Activated T-cell treated with anti-CD3 and anti-CD28 coated beads, Interleukin-2, amount 50 U/mL, for 4 hours (primary cell): ENCODE measurements around the gene SDCCAG8. TPM values are rescaled to one million over a fixed set of nuclear protein-coding genes. Genes with fewer than 3 reads are reported as not detected.
A peak's percentile ranks its signal among the peaks of the same experiment; 100 is the strongest.

Source experiments
- ATAC-seq, 2 donors: fragments of 200-7000 bp; cut with Tn5 transposase; one replicate each; pipeline ENCODE4 v1.10.0; 2021
- DNase-seq: peaks from one replicate; pipeline ENCODE4 v3.0.0-alpha.2; 2020
- H3K27me3 Mint-ChIP-seq: one replicate; pipeline ENCODE4 v1.8.0; 2021; ENCODE audit warnings: low read depth, mixed read lengths
- H3K36me3 Mint-ChIP-seq: one replicate; pipeline ENCODE4 v1.8.0; 2022; ENCODE audit warnings: mixed read lengths; ENCODE audit not compliant: insufficient read depth
- H3K4me1 Mint-ChIP-seq: one replicate; pipeline ENCODE4 v1.8.0; 2021; ENCODE audit warnings: low read depth, mixed read lengths
- H3K4me3 Mint-ChIP-seq: one replicate; pipeline ENCODE4 v1.8.0; 2021; ENCODE audit warnings: mild to moderate bottlenecking, moderate library complexity, mixed read lengths
- H3K9me3 Mint-ChIP-seq: one replicate; pipeline ENCODE4 v1.8.0; 2021; ENCODE audit warnings: mixed read lengths
- total RNA-seq, 3 donors: library from RNA; stranded (reverse); gene quantifications; one replicate each; pipeline ENCODE4 v1.2.1, GENCODE V29; 2021

Gene SDCCAG8
- total RNA-seq, 3 donors from 2014 or later: 8.2 to 14.4 (median 11.6) TPM

- ATAC-seq (no peak), DNase-seq (no peak)
- Mint-ChIP-seq H3K4me1 (peaks cover 28% of the 10 kb centered on the region), H3K27me3 (no peaks in the 10 kb centered on the region), H3K4me3 (no peak overlapping the region), H3K36me3 (peaks cover 34% of the 10 kb centered on the region), H3K9me3 (no peaks in the 10 kb centered on the region)
These were observed 251.9 kb downstream of the SDCCAG8 start for GRCh38 chr1:243507672-243508302.

GRCh38 chr1:243508303-243508713 is 252.5 kb downstream of the SDCCAG8 start:
- no peak for DNase-seq
- H3K4me3 Mint-ChIP-seq: no peak overlapping the region
- peaks cover 29% of the 10 kb centered on the region for H3K36me3 Mint-ChIP-seq

DNA sequence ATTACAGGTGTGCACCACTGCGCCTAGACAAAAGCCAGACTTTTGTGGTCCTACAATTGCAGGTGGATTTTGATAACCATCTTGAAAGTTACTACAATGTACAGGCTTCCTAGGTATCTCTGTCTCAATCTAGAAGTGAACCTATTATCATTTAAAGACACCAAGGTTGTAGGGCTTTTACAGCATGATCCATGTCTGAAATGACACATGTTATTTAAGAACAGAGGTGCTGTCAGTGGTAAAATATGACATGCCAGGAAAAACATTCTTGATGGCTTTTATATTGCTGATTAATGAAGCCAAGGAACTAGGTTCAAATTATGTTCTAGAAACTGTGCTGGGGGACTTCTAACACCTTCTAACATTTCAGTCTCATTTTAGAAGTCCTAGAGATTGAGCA is 253.1 kb downstream of the SDCCAG8 start:
- Mint-ChIP-seq H3K36me3 (peaks cover 23% of the 10 kb centered on the region), H3K9me3 (no peaks in the 10 kb centered on the region), H3K4me3 (no peak overlapping the region), H3K27me3 (no peaks in the 10 kb centered on the region), H3K4me1 (peaks cover 28% of the 10 kb centered on the region)
- no peak for ATAC-seq
- DNase-seq: no peak

More at GRCh38 chr1:243508303-243508713, 252.5 kb downstream of the SDCCAG8 start:
- Mint-ChIP-seq H3K4me1 (peaks cover 28% of the 10 kb centered on the region), H3K27me3 (no peaks in the 10 kb centered on the region), H3K9me3 (no peaks in the 10 kb centered on the region)
- peak; percentile 79 to 85 for ATAC-seq

GRCh38 chr1:243510928-243511327 is 255.1 kb downstream of the SDCCAG8 start:
- ATAC-seq (no peak), DNase-seq (no peak)
- H3K36me3 Mint-ChIP-seq: peaks cover 18% of the 10 kb centered on the region
- H3K4me1 Mint-ChIP-seq: peaks cover 37% of the 10 kb centered on the region
- H3K9me3 Mint-ChIP-seq: no peaks in the 10 kb centered on the region
- H3K27me3 Mint-ChIP-seq: no peaks in the 10 kb centered on the region
- H3K4me3 Mint-ChIP-seq: no peak overlapping the region

GRCh38 chr1:243513726-243514491 is 258.1 kb downstream of the SDCCAG8 start:
- H3K4me1 Mint-ChIP-seq: peaks cover 16% of the 10 kb centered on the region
- ATAC-seq (no peak), DNase-seq (no peak)
- no peaks in the 10 kb centered on the region for H3K27me3 Mint-ChIP-seq
- peaks cover 28% of the 10 kb centered on the region for H3K36me3 Mint-ChIP-seq
- peaks cover 4% of the 10 kb centered on the region for H3K9me3 Mint-ChIP-seq
- H3K4me3 Mint-ChIP-seq: no peak overlapping the region

DNA sequence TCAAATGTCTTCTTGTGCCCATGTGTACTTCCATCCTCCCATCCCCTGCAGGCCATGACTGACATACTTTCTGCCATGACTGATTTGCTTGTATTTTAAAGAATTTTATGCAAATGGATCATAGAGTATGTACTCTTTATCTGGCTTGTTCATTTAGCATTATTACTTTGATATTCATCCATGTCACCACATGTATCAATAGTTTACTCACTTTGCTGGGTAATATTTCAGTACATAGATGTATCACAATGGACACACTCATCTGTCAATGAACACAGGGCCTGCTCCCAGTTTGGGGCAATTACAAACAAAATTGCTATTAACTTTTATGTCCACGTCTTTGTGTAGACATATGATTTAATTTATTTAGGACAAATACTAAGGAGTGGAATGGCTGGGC is 259.1 kb downstream of the SDCCAG8 start:
- ATAC-seq: peak in 1 of 2 donors; percentile 14
- peaks cover 31% of the 10 kb centered on the region for H3K36me3 Mint-ChIP-seq

GRCh38 chr1:243520831-243521230 is 265.0 kb downstream of the SDCCAG8 start:
- H3K36me3 Mint-ChIP-seq: peaks cover 24% of the 10 kb centered on the region
- no peaks in the 10 kb centered on the region for H3K27me3 Mint-ChIP-seq
- DNase-seq: no peak
- ATAC-seq: no peak
- peaks cover 12% of the 10 kb centered on the region for H3K4me1 Mint-ChIP-seq
- no peak overlapping the region for H3K4me3 Mint-ChIP-seq
- peaks cover 4% of the 10 kb centered on the region for H3K9me3 Mint-ChIP-seq

More for the DNA sequence above, 259.1 kb downstream of the SDCCAG8 start:
- H3K4me1 Mint-ChIP-seq: peaks cover 9% of the 10 kb centered on the region
- peaks cover 4% of the 10 kb centered on the region for H3K9me3 Mint-ChIP-seq
- no peak overlapping the region for H3K4me3 Mint-ChIP-seq
- H3K27me3 Mint-ChIP-seq: no peaks in the 10 kb centered on the region
- no peak for DNase-seq

- Mint-ChIP-seq H3K4me1 (peaks cover 12% of the 10 kb centered on the region), H3K36me3 (peaks cover 20% of the 10 kb centered on the region), H3K9me3 (no peaks in the 10 kb centered on the region), H3K4me3 (no peak overlapping the region), H3K27me3 (no peaks in the 10 kb centered on the region)
- ATAC-seq (no peak), DNase-seq (no peak)
These were observed 267.9 kb downstream of the SDCCAG8 start for GRCh38 chr1:243523766-243524165.

- Mint-ChIP-seq H3K27me3 (no peaks in the 10 kb centered on the region), H3K4me1 (peaks cover 12% of the 10 kb centered on the region), H3K9me3 (peaks cover 8% of the 10 kb centered on the region), H3K4me3 (no peak overlapping the region), H3K36me3 (peaks cover 24% of the 10 kb centered on the region)
- ATAC-seq (no peak), DNase-seq (no peak)
These were observed 269.2 kb downstream of the SDCCAG8 start for GRCh38 chr1:243525085-243525487.

DNA sequence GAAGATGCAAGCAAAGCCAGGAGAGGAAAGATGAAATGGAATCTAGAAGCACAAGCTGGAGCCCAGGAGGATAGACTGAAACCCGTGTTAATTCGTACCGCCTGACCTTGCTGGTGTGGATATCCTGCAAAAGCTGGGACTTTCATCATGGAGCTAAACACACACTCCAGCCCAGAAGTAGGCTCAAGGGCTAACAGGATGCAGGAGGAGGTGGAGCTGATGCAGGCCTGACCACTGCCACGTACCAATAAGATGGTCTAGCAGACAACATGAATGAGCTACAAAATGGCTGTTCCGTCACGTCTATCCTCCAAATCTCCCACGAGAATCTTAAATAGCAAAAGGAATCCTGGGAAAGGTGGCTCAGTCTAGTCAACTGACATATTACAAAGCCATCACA is 270.3 kb downstream of the SDCCAG8 start:
- peaks cover 23% of the 10 kb centered on the region for H3K36me3 Mint-ChIP-seq
- ATAC-seq (no peak), DNase-seq (no peak)
- H3K9me3 Mint-ChIP-seq: peaks cover 8% of the 10 kb centered on the region
- H3K4me3 Mint-ChIP-seq: no peak overlapping the region
- no peaks in the 10 kb centered on the region for H3K27me3 Mint-ChIP-seq
- H3K4me1 Mint-ChIP-seq: peaks cover 12% of the 10 kb centered on the region

DNA sequence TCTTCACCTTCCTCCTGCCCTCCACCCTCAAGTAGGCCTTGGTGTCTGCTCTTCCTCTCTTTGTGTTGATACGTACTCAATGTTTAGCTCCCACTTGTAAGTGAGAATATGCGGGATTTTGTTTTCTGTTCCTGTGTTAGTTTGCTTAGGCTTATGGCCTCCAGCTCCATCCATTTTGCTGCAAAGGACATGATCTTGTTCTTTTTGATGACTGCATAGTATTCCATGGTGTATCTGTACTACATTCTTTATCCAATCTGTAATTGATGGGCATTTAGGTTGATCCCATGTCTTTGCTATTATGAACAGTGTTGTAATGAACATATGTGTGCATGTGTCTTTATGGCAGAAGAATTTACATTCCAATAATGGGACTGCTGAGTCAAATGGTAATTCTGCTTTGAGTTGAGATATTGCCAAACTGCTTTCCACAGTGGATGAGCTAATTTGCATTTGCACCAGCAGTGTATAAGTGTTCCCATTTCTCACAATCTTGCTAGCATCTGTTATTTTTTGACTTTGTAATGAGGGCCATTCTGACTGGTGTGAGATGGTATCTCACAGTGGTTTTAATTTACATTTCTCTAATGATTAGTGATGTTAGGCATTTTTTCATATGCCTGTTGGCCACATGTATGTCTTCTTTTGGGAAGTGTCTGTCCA is 272.7 kb downstream of the SDCCAG8 start:
- H3K4me3 Mint-ChIP-seq: no peak overlapping the region
- H3K9me3 Mint-ChIP-seq: peaks cover 8% of the 10 kb centered on the region
- H3K36me3 Mint-ChIP-seq: peaks cover 23% of the 10 kb centered on the region
- ATAC-seq (no peak), DNase-seq (no peak)
- H3K27me3 Mint-ChIP-seq: no peaks in the 10 kb centered on the region
- peaks cover 10% of the 10 kb centered on the region for H3K4me1 Mint-ChIP-seq

- Mint-ChIP-seq H3K36me3 (peaks cover 27% of the 10 kb centered on the region), H3K27me3 (no peaks in the 10 kb centered on the region), H3K4me1 (peaks cover 9% of the 10 kb centered on the region), H3K4me3 (no peak overlapping the region), H3K9me3 (peaks cover 8% of the 10 kb centered on the region)
- no peak for DNase-seq
- no peak for ATAC-seq
These were observed 273.7 kb downstream of the SDCCAG8 start for GRCh38 chr1:243529512-243529911.

- H3K9me3 Mint-ChIP-seq: peaks cover under 1% of the 10 kb centered on the region
- no peaks in the 10 kb centered on the region for H3K4me1 Mint-ChIP-seq
- no peak for ATAC-seq
- no peak overlapping the region for H3K4me3 Mint-ChIP-seq
- no peak for DNase-seq
- peaks cover 23% of the 10 kb centered on the region for H3K36me3 Mint-ChIP-seq
- H3K27me3 Mint-ChIP-seq: no peaks in the 10 kb centered on the region
These were observed 279.2 kb downstream of the SDCCAG8 start for GRCh38 chr1:243535014-243535413.

GRCh38 chr1:243539636-243540035 is 283.8 kb downstream of the SDCCAG8 start:
- H3K4me1 Mint-ChIP-seq: no peaks in the 10 kb centered on the region
- peaks cover 34% of the 10 kb centered on the region for H3K36me3 Mint-ChIP-seq
- H3K27me3 Mint-ChIP-seq: no peaks in the 10 kb centered on the region
- H3K9me3 Mint-ChIP-seq: no peaks in the 10 kb centered on the region
- no peak for ATAC-seq
- no peak for DNase-seq
- H3K4me3 Mint-ChIP-seq: no peak overlapping the region
